HepG2 (cell line): ENCODE data around the gene UBE2M. TPM values are rescaled to one million over a fixed set of nuclear protein-coding genes. Genes with fewer than 3 reads are reported as not detected.

Source experiments
- CREB1 ChIP-seq, 2 experiments: fragments of 450-650 bp in 1 of 2; IDR thresholded peaks; 2 replicates each; pipeline ENCODE4 v1.6.1; 2016 to 2017; ENCODE audit warnings: control low read depth in 1 of 2, mild to moderate bottlenecking in 1 of 2, missing compliant biosample characterization in 1 of 2, missing genetic modification characterization in 1 of 2
- ETS1 ChIP-seq: sonication (generic); formaldehyde crosslinking; IDR thresholded peaks from 2 replicates; pipeline ENCODE4 v1.4.0; 2020; ENCODE audit warnings: missing genetic modification reagents
- GABPB1 ChIP-seq: IDR thresholded peaks from 2 replicates; pipeline ENCODE4 v1.6.1; 2016; ENCODE audit warnings: mild to moderate bottlenecking, missing genetic modification reagents, moderate library complexity, missing compliant biosample characterization
- HNF4G ChIP-seq, 2 experiments: sonication (generic) in 1 of 2; formaldehyde crosslinking in 1 of 2; IDR thresholded peaks; 2 replicates each; pipeline versions ENCODE4 v1.4.0 to v1.6.1; 2011 to 2020; ENCODE audit warnings: borderline replicate concordance in 2 of 2, low read depth in 2 of 2, mild to moderate bottlenecking in 2 of 2, low read length in 1 of 2, missing genetic modification reagents in 1 of 2, moderate library complexity in 1 of 2
- HOXA3 ChIP-seq: sonication (generic); formaldehyde crosslinking; IDR thresholded peaks from 2 replicates; pipeline ENCODE4 v1.5.0; 2020; ENCODE audit warnings: missing genetic modification reagents
- MED1 ChIP-seq: sonication (generic); formaldehyde crosslinking; IDR thresholded peaks from 2 replicates; pipeline ENCODE4 v1.4.0; 2020; ENCODE audit warnings: missing genetic modification reagents
- MYC ChIP-seq: sonication (generic); formaldehyde crosslinking; IDR thresholded peaks from 2 replicates; pipeline ENCODE4 v1.9.0; 2021; ENCODE audit warnings: missing genetic modification reagents, borderline replicate concordance
- NFE2 ChIP-seq: sonication (generic); formaldehyde crosslinking; IDR thresholded peaks from 2 replicates; pipeline ENCODE4 v1.4.0; 2020; ENCODE audit warnings: missing genetic modification reagents
- SRSF9 ChIP-seq: fragments of 200-400 bp; formaldehyde crosslinking; IDR thresholded peaks from 2 replicates; pipeline ENCODE4 v1.6.1; 2018; ENCODE audit warnings: borderline replicate concordance, mild to moderate bottlenecking, low read depth, low read length; ENCODE audit not compliant: insufficient read depth, poor library complexity, severe bottlenecking
- TRAFD1 ChIP-seq: sonication (generic); formaldehyde crosslinking; IDR thresholded peaks from 2 replicates; pipeline ENCODE4 v1.5.1; 2020; ENCODE audit warnings: missing genetic modification reagents, mild to moderate bottlenecking, borderline replicate concordance
- ZBTB37 ChIP-seq: sonication (generic); formaldehyde crosslinking; IDR thresholded peaks from 2 replicates; pipeline ENCODE4 v1.4.0; 2020; ENCODE audit warnings: mild to moderate bottlenecking, missing genetic modification reagents
- ZFAT ChIP-seq: sonication (generic); formaldehyde crosslinking; conservative IDR thresholded peaks from 2 replicates; pipeline ENCODE4 v1.8.1; 2023; ENCODE audit warnings: missing genetic modification reagents, inconsistent platforms
- ZNF276 ChIP-seq: sonication (generic); formaldehyde crosslinking; IDR thresholded peaks from 2 replicates; pipeline ENCODE4 v1.4.0; 2020; ENCODE audit warnings: mild to moderate bottlenecking, low read depth, missing genetic modification reagents
- ZNF280D ChIP-seq: sonication (generic); formaldehyde crosslinking; IDR thresholded peaks from 2 replicates; pipeline ENCODE4 v1.5.1; 2020; ENCODE audit warnings: mild to moderate bottlenecking, missing genetic modification reagents
- ZNF432 ChIP-seq: sonication (generic); formaldehyde crosslinking; IDR thresholded peaks from 2 replicates; pipeline ENCODE4 v1.5.0; 2020; ENCODE audit warnings: missing genetic modification reagents, mild to moderate bottlenecking, borderline replicate concordance
- ZSCAN12 ChIP-seq: sonication (generic); formaldehyde crosslinking; IDR thresholded peaks from 2 replicates; pipeline ENCODE4 v1.9.0; 2021; ENCODE audit warnings: mild to moderate bottlenecking, missing genetic modification reagents
- polyA plus RNA-seq, 8 experiments: library from polyadenylated mRNA; depleted of rRNA in 3 of 8; stranded (reverse) in 7 of 8; unstranded in 1 of 8; fragments of >200 nt; fragmentation: Illumina TruSeq in 4 of 8; extraction: Trizol in 4 of 8; gene quantifications; 2 replicates each; pipeline versions ENCODE4 v1.2.1 to v1.2.3, GENCODE V29; 2011 to 2016; ENCODE audit warnings: low read depth in 4 of 8, missing spikeins in 1 of 8, mixed read lengths in 1 of 8; ENCODE audit not compliant: insufficient read depth in 1 of 8
- total RNA-seq, 5 experiments: library from RNA; depleted of rRNA; stranded (reverse); fragments of >200 nt; fragmentation: Illumina TruSeq; extraction: Trizol; gene quantifications; 2 replicates each; pipeline ENCODE4 v1.2.3, GENCODE V29; 2016; ENCODE audit warnings: low read depth in 1 of 5

UBE2M gene
- total and polyA plus RNA-seq, 2 of the 13 experiments (the other 11 are each of a cell fraction or from before 2014, with no cell fraction given) = 36.2 to 50.3 TPM

- TF ChIP-seq ZNF280D (CRISPR knock-in tag) = no peak
- TF ChIP-seq TRAFD1 (CRISPR knock-in tag) = no peak
- TF ChIP-seq HNF4G (IDR thresholded peaks at IDR 0.05; ENCODE audit: borderline replicate concordance, low read depth, low read length) = no peak
- TF ChIP-seq HNF4G (CRISPR knock-in tag; IDR thresholded peaks at IDR 0.05; ENCODE audit: borderline replicate concordance, low read depth) = no peak
- peak; percentile 92 for TF ChIP-seq HOXA3 (CRISPR knock-in tag)
- peak; percentile 68; the same call in 1 of the 2 replicates for TF ChIP-seq GABPB1 (CRISPR knock-in tag)
- no peak for TF ChIP-seq ETS1 (CRISPR knock-in tag)
- no peak for TF ChIP-seq SRSF9
- TF ChIP-seq CREB1 (IDR thresholded peaks at IDR 0.05) = peak; percentile 99
- TF ChIP-seq CREB1 (CRISPR knock-in tag; IDR thresholded peaks at IDR 0.05) = peak; percentile 94
- no peak for TF ChIP-seq ZNF432 (CRISPR knock-in tag)
- TF ChIP-seq MYC (CRISPR knock-in tag) = peak; percentile 87
- TF ChIP-seq ZFAT (CRISPR knock-in tag) = no peak
- TF ChIP-seq MED1 (CRISPR knock-in tag) = peak; percentile 53
- TF ChIP-seq ZNF276 = peak; percentile 61; the same call in 1 of the 2 replicates
- no peak for TF ChIP-seq NFE2 (CRISPR knock-in tag)
- no peak for TF ChIP-seq ZBTB37 (CRISPR knock-in tag)
- peak; percentile 63; the same call in 1 of the 2 replicates for TF ChIP-seq ZSCAN12 (CRISPR knock-in tag)
Observed at GRCh38 chr19:58543826-58544590, 14.4 kb downstream of the UBE2M start, which contains the start of gene TRIM28 (continued).
